HepG2 (cell line): ENCODE measurements around the gene SNPH. TPM values are rescaled to one million over a fixed set of nuclear protein-coding genes. Genes with fewer than 3 reads are reported as not detected.

Source experiments
- ATAC-seq: fragments of 200-7000 bp; cut with Tn5 transposase; 3 replicates; pipeline ENCODE4 v1.9.1; 2020; ENCODE audit warnings: mild to moderate bottlenecking, moderate library complexity
- BruUV-seq: library from RNA; stranded (reverse); fragments of 400-500 nt; replicated peaks from 2 replicates; lab custom pipeline; 2021; lab: Mats Ljungman, UMichigan
- CTCF ChIA-PET: fragments of 300-600 bp; formaldehyde crosslinking; extraction: SDS; loops from one replicate; lab custom pipeline; 2021; ENCODE audit warnings: low total read pairs, inconsistent platforms, low intra/inter-chr PET ratio; lab: Yijun Ruan, JAX
- POLR2A ChIA-PET: fragments of 350-600 bp; sonication (Branson Sonifier 250); formaldehyde crosslinking; loops from one replicate; lab custom pipeline; 2020; ENCODE audit warnings: antibody characterized with exemption, inconsistent platforms; lab: Yijun Ruan, JAX
- DNase-seq: peaks from one replicate; pipeline ENCODE4 v3.0.0-alpha.2; 2015; ENCODE audit warnings: low spot score
- FAIRE-seq: peaks from 3 replicates; lab custom pipeline; 2011; peaks lifted over from hg19 to GRCh38; lab: Jason Lieb, UNC
- H2AFZ ChIP-seq: one replicate; pipeline ENCODE4 v1.6.1; 2011; ENCODE audit warnings: low read length, inconsistent platforms
- H3K27ac ChIP-seq: fragments of 300-600 bp; 3 replicates; pipeline ENCODE4 v1.8.0; 2011; ENCODE audit warnings: mixed run types, mild to moderate bottlenecking, mixed read lengths, low read length, inconsistent platforms; ENCODE audit not compliant: insufficient read depth; ENCODE audit errors: extremely low read length
- H3K27me3 ChIP-seq, 2 experiments: fragments of 200-600 bp in 1 of 2; 2 replicates in 1 of 2; 3 replicates in 1 of 2; pipeline versions ENCODE4 v1.6.0 to v1.8.0; 2011; ENCODE audit warnings: low read length in 2 of 2, mild to moderate bottlenecking in 2 of 2, moderate library complexity in 2 of 2, inconsistent platforms in 1 of 2; ENCODE audit not compliant: insufficient read depth in 2 of 2, control insufficient read depth in 1 of 2
- H3K36me3 ChIP-seq, 2 experiments: fragments of 200-600 bp in 1 of 2; replicated peaks in 1 of 2; 2 replicates in 1 of 2; 3 replicates in 1 of 2; pipeline versions ENCODE4 v1.5.1 to v1.8.0; 2011; ENCODE audit warnings: low read length in 2 of 2, inconsistent platforms in 1 of 2; ENCODE audit not compliant: insufficient read depth in 2 of 2, control insufficient read depth in 1 of 2
- H3K4me1 ChIP-seq: 2 replicates; pipeline ENCODE4 v1.5.1; 2012; ENCODE audit warnings: low read length, inconsistent platforms; ENCODE audit not compliant: insufficient read depth
- H3K4me2 ChIP-seq: 2 replicates; pipeline ENCODE4 v1.6.0; 2011; ENCODE audit warnings: low read depth, low read length, inconsistent platforms
- H3K4me3 ChIP-seq, 3 experiments: fragments of 200-600 bp in 1 of 3; sonication (generic), shearing (Covaris generic) in 1 of 3; replicated peaks in 1 of 3; 2 replicates each; pipeline ENCODE4 v1.5.1; 2011 to 2016; ENCODE audit warnings: low read length in 3 of 3, inconsistent platforms in 2 of 3, low read depth in 2 of 3, mild to moderate bottlenecking in 2 of 3, control low read depth in 1 of 3, mixed read lengths in 1 of 3; ENCODE audit not compliant: insufficient read depth in 1 of 3
- H3K79me2 ChIP-seq: one replicate; pipeline ENCODE4 v1.6.1; 2011; ENCODE audit warnings: low read length, inconsistent platforms; ENCODE audit not compliant: insufficient read depth
- H3K9ac ChIP-seq: 2 replicates; pipeline ENCODE4 v1.6.0; 2011; ENCODE audit warnings: mild to moderate bottlenecking, low read depth, low read length, inconsistent platforms; ENCODE audit not compliant: insufficient read depth
- H3K9me3 ChIP-seq: 2 replicates; pipeline ENCODE4 v1.5.1; 2012; ENCODE audit warnings: mild to moderate bottlenecking, low read length
- H4K20me1 ChIP-seq: 2 replicates; pipeline ENCODE4 v1.6.0; 2011; ENCODE audit warnings: inconsistent platforms, mild to moderate bottlenecking, low read length, moderate library complexity; ENCODE audit not compliant: insufficient read depth
- MAF1 ChIP-seq: sonication (generic); formaldehyde crosslinking; IDR thresholded peaks from 2 replicates; pipeline ENCODE4 v1.5.0; 2020; ENCODE audit warnings: missing genetic modification reagents, borderline replicate concordance
- MATR3 ChIP-seq: sonication (generic); formaldehyde crosslinking; IDR thresholded peaks from 2 replicates; pipeline ENCODE4 v1.4.0; 2020; ENCODE audit warnings: missing genetic modification reagents
- PHF8 ChIP-seq: sonication (generic); formaldehyde crosslinking; IDR thresholded peaks from 2 replicates; pipeline ENCODE4 v1.5.0; 2020; ENCODE audit warnings: missing genetic modification reagents
- WGBS: methylation state at CpG from one replicate; pipeline ENCODE4 v1.1.6; 2017; ENCODE audit warnings: low lambda C conversion rate; 5-methylcytosine and 5-hydroxymethylcytosine counted together
- in situ Hi-C: cut with HindIII; loops from 2 replicates; pipeline ENCODE4 v1.10.0; 2017; ENCODE audit warnings: low pct_unique_long_range_greater_than_20kb; ENCODE audit not compliant: extremely low pct_ligation_motif_present
- intact Hi-C: fragments of 100-400 bp; cut with micrococcal nuclease; formaldehyde crosslinking; loops from one replicate; pipeline ENCODE4 v1.10.0; 2022; ENCODE audit not compliant: unreplicated experiment
- polyA plus RNA-seq, 8 experiments: library from polyadenylated mRNA; depleted of rRNA in 3 of 8; stranded (reverse) in 7 of 8; unstranded in 1 of 8; fragments of >200 nt; fragmentation: Illumina TruSeq in 4 of 8; extraction: Trizol in 4 of 8; gene quantifications; 2 replicates each; pipeline versions ENCODE4 v1.2.1 to v1.2.3, GENCODE V29; 2011 to 2016; ENCODE audit warnings: low read depth in 4 of 8, missing spikeins in 1 of 8, mixed read lengths in 1 of 8; ENCODE audit not compliant: insufficient read depth in 1 of 8
- total RNA-seq, 5 experiments: library from RNA; depleted of rRNA; stranded (reverse); fragments of >200 nt; fragmentation: Illumina TruSeq; extraction: Trizol; gene quantifications; 2 replicates each; pipeline ENCODE4 v1.2.3, GENCODE V29; 2016; ENCODE audit warnings: low read depth in 1 of 5
- TF ChIP-seq, protein P1 (sequence below): sonication (generic); formaldehyde crosslinking; conservative IDR thresholded peaks from 2 replicates; pipeline ENCODE4 v1.8.0; 2022; ENCODE audit warnings: low read depth, missing genetic modification reagents
- TF ChIP-seq, protein P2 (sequence below): sonication (generic); formaldehyde crosslinking; IDR thresholded peaks from 2 replicates; pipeline ENCODE4 v1.5.0; 2020; ENCODE audit warnings: missing genetic modification reagents, mild to moderate bottlenecking, borderline replicate concordance

The SNPH gene
- total and polyA plus RNA-seq, 2 of the 13 experiments (the other 11 are each of a cell fraction or from before 2014, with no cell fraction given) = 0.09 TPM; not detected in 1

DNA sequence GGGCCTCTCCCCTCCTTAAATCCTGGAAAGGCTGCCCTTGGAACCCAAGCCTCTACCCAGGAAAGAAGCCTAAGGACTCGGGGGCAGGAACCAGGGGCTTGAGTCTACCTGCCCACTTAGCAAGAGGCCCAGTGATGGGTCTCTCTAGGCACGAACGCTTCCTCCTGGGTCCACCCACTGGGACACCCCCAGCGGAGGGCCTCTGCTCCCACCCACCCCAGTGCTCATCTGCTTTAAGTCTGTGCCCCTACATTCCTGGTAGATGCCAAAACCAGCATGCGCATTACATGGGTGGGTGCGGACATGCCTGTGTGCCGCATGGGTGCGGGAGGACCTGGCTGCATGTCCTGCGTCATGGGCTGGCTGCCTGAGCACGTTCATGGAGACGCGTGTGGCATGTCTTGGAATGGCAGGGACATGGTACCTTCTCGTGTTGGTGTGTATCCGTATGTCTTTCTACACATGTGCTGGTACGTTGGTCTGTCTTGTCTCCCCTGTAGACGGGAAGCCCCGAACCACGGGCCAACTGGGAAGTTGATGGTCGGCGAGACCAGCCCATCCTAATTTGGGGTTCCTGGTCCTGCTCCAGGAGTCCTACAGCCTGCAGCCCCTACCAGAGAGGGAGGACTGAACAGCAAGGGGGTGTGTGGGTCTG is 29.3 kb downstream of the SNPH start:
- in situ Hi-C loops (no loop called here), intact Hi-C loops (loop anchor here (10.0 kb wide), 1 partner anchor 411 kb away; no protein-coding TSS in a partner anchor)
- Histone ChIP-seq H3K4me2 (no peak overlapping the region), H2AFZ (no peak overlapping the region), H4K20me1 (no peaks in the 10 kb centered on the region), H3K4me1 (no peaks in the 10 kb centered on the region), H3K9ac (no peak overlapping the region), H3K79me2 (no peaks in the 10 kb centered on the region), H3K4me3 (no peak overlapping the region), H3K27me3 (peaks cover 7 to 53% of the 10 kb centered on the region in 2 experiments; a peak in 3 of 5 replicates), H3K9me3 (no peaks in the 10 kb centered on the region), H3K27ac (no peak overlapping the region), H3K36me3 (no peaks in the 10 kb centered on the region)
- DNase-seq = no peak
- TF ChIP-seq PHF8 = no peak
- TF ChIP-seq, protein P1, sequence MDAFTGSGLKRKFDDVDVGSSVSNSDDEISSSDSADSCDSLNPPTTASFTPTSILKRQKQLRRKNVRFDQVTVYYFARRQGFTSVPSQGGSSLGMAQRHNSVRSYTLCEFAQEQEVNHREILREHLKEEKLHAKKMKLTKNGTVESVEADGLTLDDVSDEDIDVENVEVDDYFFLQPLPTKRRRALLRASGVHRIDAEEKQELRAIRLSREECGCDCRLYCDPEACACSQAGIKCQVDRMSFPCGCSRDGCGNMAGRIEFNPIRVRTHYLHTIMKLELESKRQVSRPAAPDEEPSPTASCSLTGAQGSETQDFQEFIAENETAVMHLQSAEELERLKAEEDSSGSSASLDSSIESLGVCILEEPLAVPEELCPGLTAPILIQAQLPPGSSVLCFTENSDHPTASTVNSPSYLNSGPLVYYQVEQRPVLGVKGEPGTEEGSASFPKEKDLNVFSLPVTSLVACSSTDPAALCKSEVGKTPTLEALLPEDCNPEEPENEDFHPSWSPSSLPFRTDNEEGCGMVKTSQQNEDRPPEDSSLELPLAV = no peak
- TF ChIP-seq, protein P2, sequence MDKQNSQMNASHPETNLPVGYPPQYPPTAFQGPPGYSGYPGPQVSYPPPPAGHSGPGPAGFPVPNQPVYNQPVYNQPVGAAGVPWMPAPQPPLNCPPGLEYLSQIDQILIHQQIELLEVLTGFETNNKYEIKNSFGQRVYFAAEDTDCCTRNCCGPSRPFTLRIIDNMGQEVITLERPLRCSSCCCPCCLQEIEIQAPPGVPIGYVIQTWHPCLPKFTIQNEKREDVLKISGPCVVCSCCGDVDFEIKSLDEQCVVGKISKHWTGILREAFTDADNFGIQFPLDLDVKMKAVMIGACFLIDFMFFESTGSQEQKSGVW (CRISPR knock-in tag) = no peak
- TF ChIP-seq MATR3 (CRISPR knock-in tag) = no peak
- TF ChIP-seq MAF1 (CRISPR knock-in tag) = no peak
- POLR2A ChIA-PET = no interaction called here
- no TSS peak for BruUV-seq
- 72% methylated on average over 19 of the region's 20 CpGs for WGBS
- CTCF ChIA-PET = no interaction called here
- ATAC-seq = no peak
- no peak for FAIRE-seq
